HG03095 (cell line): ENCODE data around the gene MED29.
"Not testable (repeated sequence)": the region's sequence is repeated elsewhere in the genome, so short reads cannot be mapped to it uniquely, and the experiment has no call there.

ENCODE experiments used
- ATAC-seq: cut with Tn5 transposase; IDR thresholded peaks from one replicate; pipeline ENCODE4 v1.9.1; 2021; ENCODE audit warnings: moderate library complexity; ENCODE audit not compliant: unreplicated experiment

The MED29 gene

GRCh38 chr19:39370735-39371134, 20.4 kb upstream of the MED29 start:
- no peak for ATAC-seq

GRCh38 chr19:39372047-39372802, 19.0 kb upstream of the MED29 start:
- no peak for ATAC-seq

GRCh38 chr19:39372941-39373340, 18.2 kb upstream of the MED29 start:
- ATAC-seq = no peak

GRCh38 chr19:39375929-39376328, 15.2 kb upstream of the MED29 start:
- no peak for ATAC-seq

GRCh38 chr19:39377373-39378362, 13.5 kb upstream of the MED29 start:
- no peak for ATAC-seq

GRCh38 chr19:39379366-39379765, 11.8 kb upstream of the MED29 start:
- not testable (repeated sequence) for ATAC-seq

- no peak for ATAC-seq
Observed at GRCh38 chr19:39379865-39380396, 11.2 kb upstream of the MED29 start.

- no peak for ATAC-seq
Observed at GRCh38 chr19:39380521-39381502, 10.4 kb upstream of the MED29 start.

GRCh38 chr19:39381910-39382611, 9.1 kb upstream of the MED29 start:
- no peak for ATAC-seq

GRCh38 chr19:39382991-39383828, 8.0 kb upstream of the MED29 start:
- ATAC-seq = no peak

GRCh38 chr19:39384839-39385568, 6.2 kb upstream of the MED29 start:
- no peak for ATAC-seq

GRCh38 chr19:39385629-39386411, 5.4 kb upstream of the MED29 start:
- ATAC-seq = no peak

GRCh38 chr19:39386557-39386956, 4.6 kb upstream of the MED29 start:
- no peak for ATAC-seq

- ATAC-seq = no peak
Observed at GRCh38 chr19:39388657-39389056, 2.5 kb upstream of the MED29 start.

GRCh38 chr19:39389631-39390414, 1.4 kb upstream of the MED29 start:
- no peak for ATAC-seq

- ATAC-seq = peak; percentile 13
Observed at GRCh38 chr19:39390451-39390750, 777 bp upstream of the MED29 start.
